SW 1271 (cell line): ENCODE data around the gene SIL1.
"Not testable (repeated sequence)": the region's sequence is repeated elsewhere in the genome, so short reads cannot be mapped to it uniquely, and the experiment has no call there.

Experiments
- DNase-seq, 2 experiments: peaks; one replicate each; lab custom pipeline; 2025; lab: John Stamatoyannopoulos, UW

Gene SIL1

DNA sequence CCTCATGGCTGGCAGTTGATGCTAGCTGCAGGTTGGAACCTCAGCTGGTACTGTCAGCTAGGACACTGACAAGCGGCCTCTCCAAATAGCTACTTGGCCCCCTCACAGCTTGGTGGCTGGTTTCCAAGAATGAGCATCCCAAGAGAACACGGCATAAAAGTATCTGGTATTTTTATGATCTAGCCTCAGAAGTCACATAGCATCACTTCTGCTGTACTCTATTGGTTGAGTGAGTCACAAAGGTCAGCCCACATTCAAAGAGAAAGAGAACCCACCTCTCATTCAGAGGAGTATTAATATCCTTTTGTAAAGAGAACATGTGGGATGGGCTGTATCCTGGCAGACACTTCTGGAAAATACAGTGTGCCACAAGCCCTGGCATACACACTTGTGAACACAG, 6.0 kb upstream of the SIL1 start:
- DNase-seq, result no peak

DNA sequence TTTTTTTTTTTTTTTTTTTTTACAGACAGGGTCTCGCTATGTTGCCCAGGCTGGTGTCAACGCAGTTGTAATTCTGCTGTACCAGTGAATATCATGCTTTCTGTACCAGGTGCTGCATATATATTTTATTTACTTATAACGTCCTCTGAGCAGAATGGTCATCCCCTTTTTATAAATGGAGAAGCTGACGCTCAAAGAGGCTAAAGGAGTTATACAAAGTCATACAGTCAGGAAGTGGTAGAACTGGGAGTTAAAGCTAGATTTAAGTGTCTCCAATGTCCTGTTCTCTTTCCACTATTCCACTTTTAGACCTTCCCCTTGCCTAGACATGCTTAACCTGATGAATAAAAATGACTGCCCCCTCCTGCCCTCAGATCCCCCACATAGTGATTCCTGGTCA, 1.2 kb upstream of the SIL1 start:
- no peak for DNase-seq

DNA sequence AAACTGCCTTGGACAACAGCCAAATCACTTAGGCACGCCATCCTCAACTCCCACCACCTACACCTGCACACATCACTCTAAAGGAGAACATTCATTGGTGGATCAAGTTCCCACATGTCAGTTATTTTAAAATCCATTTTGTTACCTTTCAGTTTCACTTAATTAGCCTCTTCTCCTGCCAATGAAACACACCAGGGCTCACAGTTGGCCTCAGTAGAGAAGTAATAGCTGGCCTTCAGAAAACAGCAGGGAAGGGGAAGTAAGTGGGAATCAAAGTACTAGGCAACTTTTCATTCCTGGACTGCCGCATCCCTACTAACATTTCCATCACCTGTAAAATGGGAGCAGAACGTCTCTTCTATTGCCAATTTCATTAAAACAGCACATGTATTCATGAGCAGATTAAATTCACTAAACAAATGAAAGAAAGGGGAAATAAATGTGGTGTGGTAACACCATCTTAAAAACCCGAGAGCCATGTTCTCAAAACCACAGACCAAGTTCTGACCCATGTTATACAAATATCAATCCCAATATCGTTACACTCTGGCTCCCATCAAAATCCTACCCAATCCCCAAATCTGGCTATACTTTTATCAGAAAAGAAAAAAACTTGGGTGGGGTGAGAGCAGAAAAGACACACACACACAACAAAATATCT, 1.7 kb downstream of the SIL1 start:
- DNase-seq, result no peak

DNA sequence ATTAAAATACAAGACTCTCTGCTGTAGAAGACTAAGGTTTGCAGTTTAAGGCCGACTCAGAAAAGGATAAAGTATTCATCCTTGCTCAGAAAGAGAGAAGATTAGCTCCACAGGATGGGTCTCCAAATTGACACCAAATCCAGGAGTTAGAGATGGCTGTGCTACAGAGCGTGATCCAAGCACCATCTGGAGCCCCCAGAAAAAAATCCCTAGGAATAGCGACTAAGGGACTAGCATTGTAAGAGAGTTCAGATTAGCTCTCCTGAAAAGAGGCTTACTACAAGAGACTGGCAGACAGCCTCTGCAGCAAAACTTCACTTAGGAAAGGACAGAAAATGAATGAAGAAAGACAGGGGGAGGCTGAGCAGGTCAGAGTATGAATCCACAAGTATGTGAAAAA, 3.7 kb downstream of the SIL1 start:
- no peak for DNase-seq

DNA sequence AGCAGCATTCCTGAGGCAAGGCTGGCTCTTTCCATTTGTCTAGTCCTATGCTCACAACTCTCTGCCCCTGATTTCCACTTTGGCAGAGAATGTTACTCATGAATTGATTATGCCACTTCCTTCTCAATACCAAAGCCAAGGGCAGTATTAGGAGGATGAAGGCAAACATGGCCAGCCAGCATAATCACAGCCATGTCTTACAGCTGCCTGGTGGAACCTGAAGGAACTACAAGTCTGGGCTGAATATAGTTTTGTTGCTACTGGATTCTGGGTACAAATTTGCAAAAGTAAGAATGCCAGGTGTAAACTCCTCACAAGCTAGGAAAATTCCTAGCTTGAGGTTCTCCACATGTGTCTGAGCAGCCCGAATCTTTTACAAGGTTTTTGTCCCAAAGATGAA, 4.2 kb downstream of the SIL1 start:
- peak in 1 of 2 experiments; percentile 27 for DNase-seq

DNA sequence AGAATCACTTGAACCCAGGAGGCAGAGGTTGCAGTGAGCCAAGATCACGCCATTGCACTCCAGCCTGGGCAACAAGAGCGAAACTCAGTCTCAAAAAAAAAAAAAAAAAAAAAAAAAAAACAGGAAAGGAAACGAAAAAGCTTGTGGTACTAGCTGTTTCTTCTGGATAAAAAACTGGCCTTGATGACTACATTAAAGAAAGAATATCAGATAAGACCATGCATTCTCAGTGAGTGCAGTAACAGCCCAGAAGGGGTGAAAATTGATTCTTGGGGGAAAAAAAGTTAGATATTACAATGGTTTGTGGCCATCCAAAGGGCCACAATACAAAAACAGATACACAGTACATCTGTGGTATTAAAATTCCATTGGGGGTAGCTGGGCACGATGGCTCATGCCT, 5.3 kb downstream of the SIL1 start:
- DNase-seq, result not testable (repeated sequence)

DNA sequence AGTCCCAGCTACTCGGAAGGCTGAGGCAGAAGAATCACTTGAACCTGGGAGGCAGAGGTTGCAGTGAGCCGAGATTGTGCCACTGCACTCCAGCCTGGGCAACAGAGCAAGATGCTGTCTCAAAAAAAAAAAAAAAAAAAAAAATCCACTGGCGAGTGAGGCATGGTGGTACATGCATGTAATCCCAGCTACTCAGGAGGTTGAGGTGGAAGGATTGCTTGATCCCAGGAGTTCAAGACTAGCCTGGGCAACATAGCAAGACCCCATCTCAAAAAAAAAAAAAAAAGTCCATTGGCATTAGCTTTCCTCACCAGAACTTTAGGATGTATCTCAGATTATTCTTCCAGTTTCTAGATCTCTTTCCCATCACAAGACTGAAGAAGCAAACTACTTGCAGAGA, 6.2 kb downstream of the SIL1 start:
- not testable (repeated sequence) for DNase-seq

DNA sequence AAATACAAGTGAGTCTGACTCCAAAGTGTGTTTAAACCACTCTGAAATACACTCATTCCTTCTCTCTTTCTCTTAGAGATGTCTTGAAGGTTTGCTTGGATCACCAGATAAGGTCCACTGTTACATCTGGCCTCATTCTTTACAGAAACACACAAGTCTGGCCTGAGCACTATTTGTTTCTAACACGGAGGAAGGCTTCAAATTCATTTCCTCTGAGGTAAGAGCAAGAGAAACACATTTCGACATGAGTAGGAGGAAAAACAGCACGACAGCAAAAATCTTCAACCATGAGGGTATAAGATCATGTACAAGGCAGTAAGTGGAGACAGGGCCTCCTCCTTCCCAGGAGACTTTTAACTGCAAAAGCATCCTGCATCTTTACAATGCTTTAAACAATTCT, 8.0 kb downstream of the SIL1 start:
- no peak for DNase-seq

DNA sequence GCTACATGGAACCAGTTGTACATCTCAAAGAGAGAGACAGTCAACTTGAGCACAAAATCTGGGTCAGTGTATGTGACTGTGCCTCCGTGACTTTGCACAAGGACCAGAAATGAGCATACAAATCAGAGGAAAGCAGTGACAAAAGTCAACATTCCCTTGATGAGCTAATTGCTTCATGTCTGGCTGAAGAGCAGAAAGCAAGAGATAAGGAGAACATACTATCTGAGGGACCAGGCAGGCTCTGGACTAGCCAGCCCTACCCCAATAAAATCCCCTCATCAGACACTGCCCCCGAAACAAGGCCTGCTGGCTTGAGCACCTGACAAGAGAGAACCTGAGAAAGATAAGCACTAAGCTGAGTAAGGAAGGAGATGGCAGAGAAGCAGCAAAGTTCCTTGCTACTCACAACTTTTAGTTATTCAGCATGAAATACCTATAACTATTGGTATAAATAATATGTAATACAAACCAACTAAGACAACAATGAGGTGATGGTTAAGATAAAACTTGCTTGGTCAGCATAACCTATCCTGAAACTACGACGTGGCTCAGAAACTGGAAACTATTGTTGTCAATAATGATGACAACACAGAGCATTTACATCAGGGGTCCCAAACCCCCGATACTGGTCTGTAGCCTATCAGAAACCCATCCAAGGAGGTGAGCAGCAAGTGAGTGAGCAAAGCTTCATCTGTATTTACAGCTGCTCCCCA, 9.5 kb downstream of the SIL1 start:
- no peak for DNase-seq

DNA sequence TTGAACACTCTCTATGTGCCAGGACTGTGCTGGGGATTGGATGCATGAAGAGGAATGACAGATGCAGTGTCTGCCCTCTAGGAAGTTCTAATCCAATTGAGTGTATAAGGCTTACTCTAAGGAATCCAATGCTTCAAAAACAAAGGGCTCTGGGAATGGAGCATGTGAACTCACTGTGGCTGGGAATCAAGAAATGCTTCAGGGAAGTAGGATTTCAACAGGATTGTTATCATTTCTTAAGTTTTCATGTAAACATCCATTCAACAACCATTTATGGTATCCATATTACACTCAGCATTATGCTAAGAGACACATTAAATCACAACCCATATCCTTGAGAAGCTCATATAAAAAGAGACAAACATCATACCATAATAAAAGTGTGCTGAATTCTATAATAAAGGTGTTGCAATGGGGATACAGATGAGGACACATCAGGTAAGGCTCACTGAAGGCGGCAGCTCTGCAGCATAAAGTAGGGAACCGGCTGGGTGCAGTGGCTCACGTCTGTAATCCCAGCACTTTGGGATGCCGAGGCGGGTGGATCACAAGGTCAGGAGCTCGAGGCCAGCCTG, 11.3 kb downstream of the SIL1 start:
- no peak for DNase-seq

DNA sequence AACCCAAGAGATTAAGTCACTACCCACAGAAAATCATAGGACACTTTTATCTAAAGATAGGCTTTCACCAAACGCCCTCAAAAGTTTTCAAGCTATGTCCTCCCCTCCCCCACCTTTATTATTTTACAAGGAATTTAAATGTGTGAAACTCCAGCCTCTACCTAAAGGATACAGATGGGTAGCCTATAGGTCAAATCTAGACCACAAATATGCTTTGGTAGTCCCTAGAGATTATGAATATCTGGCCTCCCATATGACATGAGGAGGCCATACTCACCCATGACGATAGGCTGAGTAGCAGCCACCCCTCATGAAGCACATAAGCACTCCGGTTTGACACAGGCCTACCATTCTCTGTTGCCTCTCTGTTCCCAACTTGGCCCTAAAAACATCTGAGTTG, 11.9 kb downstream of the SIL1 start:
- DNase-seq, result no peak

DNA sequence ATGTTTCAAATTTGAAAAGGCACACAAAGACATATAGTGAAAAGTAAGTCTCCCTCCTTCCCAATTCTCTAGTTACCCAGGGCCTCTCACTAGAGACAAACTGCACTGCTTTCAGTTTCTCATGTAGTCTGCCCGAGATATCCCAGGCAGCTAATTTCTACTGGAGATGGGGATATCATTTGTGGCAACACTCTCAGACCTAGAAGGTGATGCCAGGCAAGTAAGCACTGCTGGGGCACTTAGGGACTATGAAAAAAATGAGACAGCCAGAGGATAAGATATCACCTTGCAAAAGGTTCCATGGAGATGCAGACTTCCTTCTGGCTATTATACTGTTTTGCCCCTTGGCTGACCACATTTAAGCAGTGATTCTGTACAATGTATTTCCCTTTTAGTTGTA, 12.6 kb downstream of the SIL1 start:
- no peak for DNase-seq

DNA sequence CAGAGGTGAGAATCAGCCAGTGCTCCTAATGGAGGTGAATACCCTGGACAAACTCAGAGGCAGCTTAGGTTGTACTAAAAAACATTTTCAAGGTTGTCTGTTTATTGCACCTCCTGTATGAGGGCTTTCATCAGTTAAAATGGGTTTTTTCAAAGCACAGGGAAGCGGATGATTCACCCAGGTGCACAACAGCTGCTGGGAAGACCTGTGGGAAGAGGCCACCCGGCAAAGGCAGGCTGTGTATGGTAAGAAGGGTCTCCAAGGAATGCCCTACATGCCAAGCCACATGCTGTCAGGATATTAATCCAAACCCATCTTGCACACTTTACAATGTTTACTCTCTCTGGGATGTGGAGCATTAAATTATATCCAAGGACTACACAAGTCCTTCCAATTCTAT, 14.7 kb downstream of the SIL1 start:
- no peak for DNase-seq

DNA sequence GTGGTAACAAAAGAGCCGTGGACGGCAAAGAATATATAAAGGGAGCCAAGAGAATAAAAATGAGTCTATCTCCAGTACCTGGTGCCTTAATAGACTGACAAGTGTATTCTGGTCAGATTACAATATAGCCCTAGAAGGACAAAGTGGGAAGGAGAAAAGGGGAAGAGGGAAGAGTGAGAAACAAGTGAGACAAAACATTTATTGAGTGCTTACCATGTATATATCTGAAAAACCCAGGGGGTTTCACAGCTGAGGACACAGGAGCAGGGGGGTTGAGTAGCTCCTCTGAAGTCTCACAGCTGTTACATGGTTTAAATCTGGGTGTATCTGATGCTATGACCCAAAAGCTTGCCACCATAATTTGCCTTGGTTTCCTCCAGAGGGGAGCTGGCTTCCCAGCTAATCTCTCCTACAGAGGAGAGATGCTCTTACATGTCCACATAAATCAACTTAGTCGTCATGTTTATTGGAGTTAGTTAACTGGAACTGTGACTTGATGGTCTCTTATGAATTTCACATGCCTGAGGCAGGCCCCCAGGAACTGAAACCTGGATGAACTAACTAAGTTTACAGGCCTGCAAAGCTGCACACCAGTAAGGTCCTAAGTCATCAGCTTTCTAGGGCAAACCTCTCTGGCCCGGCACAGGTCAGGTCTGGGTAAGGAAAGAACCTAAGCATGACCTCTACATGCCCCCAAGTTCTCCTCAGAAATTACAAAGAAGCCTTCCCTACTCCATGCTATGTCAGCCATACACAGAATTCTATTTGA, 15.5 kb downstream of the SIL1 start:
- DNase-seq, result no peak

DNA sequence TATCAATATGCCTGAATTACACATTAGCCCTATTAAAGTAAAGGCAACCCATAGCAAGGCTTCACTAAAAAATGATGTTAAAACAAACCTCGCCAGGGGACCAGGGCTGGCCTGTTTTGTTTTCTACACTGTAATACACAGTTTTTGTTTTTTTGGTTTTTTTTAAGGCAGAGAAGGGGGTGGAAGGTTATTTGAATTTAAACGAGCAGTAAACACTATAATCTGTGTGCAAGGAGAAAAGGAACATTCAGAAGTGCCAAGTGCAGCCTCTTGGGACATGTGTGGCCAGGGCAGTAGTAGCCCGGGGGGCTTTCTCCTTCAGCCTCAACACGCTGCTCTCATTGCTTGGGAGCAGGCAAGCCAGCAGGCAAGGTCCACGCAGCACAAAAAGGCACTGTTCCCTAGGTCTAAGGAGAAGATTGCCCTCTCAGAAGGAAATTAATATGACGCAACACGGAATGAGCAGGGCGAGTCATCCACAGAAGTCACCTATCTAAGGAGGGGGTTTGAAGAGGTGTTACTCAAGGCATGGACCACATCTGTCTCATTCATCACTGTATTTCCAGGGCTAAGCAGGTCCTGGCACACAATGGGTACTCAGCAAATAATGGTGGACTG, 16.2 kb downstream of the SIL1 start:
- DNase-seq, result no peak

DNA sequence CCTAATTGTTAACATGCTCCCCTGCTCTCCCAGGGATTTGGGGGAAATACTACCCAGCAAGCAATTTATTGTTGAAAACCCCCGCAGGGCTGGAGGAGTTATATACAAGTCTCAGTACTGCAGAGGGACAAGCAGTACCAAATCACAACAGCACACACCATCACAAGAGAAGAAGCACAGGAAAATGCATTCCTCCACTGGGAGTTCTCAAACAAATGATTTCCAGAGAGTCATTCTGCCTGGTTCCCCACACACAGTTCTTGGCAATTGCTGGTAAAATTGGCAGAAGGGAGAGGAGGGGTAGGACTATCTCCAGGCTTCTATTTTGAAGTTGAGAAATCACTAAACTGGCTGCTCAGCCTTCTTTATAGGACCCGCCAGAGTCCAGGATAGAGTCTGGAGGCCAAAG, 16.8 kb downstream of the SIL1 start:
- DNase-seq, result no peak

DNA sequence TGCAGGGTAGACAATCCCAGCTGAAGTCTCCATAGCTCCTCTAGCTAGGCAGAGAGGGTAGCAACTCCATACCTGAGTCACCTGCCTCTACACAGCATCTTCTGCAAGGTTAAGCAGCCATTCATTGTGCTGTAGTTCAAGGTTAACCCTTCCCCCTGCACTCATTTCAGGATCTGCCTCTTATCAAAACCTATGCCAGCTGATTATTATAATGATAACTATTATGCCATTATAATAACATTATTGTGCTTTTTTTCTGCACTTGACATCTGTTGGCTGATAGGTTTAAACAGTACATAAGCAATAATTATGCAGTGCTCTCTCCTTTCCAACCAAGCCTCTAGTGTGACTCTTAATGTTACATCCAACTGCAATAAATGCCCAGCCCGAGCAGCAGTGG, 17.3 kb downstream of the SIL1 start:
- DNase-seq, result no peak

DNA sequence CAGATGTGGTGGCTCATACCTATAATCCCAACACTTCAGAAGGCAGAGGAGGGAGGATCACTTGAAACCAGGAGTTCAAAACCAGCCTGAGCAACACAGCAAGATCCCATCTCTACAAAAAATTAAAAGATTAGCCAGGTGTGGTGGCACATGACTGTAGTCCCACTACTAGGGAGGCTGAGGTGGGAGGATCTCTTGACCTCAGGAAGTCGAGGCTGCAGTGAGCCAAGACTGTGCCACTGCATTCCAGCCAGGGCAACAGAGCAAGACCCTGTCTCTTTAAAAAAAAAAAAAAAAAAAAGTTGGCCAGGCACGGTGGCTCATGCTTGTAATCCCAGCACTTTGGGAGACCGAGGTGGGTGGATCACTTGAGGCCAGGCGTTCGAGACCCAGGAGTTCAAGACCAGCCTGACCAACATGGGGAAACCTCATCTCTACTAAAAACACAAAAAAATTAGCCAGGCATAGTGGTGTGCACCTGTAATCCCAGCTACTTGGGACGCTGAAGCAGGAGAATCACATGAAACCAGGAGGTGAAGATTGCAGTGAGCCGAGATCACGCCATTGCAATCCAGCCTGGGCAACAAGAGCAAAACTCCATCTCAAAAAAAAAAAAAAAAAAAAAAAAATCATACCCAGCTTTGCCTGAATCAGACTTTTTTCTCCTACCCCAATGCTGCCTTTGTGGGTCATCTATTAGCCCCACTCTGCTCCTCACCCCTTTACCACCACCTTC, 18.2 kb downstream of the SIL1 start:
- DNase-seq, result not testable (repeated sequence)

DNA sequence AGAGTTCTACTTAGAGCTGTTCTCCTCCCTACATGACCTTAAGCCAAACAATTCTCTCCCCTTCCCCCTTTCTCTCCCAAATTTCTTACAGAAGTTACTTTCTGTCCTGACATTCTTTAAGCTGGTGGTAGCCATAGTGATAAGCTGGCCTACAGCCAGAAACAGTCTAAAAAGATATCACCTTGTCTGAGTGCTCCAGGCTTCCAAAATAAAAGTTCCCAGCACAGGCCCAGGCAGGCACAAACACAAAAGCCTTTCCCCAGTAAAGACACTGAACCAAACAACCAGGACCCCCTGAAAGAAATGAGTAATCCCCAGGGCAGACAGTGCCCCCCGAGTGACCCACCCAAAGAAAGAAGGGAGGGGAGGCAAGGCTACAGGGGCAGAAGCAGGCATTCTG, 19.2 kb downstream of the SIL1 start:
- no peak for DNase-seq

DNA sequence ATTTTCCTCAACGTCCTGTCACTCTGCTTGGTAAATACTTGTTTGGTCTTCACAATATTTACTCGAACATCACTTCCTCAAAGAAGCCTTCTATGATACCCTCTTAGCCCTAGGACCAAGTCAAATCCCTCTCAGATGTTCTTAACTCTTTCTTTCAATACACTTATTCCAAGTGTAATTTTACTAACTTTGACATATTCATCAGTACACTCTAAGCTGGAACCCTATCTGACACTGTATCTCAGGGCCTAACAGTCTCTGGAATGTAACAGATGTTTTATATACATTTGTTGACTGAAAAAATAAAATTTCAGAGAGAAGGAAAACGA, 19.6 kb downstream of the SIL1 start:
- no peak for DNase-seq

DNA sequence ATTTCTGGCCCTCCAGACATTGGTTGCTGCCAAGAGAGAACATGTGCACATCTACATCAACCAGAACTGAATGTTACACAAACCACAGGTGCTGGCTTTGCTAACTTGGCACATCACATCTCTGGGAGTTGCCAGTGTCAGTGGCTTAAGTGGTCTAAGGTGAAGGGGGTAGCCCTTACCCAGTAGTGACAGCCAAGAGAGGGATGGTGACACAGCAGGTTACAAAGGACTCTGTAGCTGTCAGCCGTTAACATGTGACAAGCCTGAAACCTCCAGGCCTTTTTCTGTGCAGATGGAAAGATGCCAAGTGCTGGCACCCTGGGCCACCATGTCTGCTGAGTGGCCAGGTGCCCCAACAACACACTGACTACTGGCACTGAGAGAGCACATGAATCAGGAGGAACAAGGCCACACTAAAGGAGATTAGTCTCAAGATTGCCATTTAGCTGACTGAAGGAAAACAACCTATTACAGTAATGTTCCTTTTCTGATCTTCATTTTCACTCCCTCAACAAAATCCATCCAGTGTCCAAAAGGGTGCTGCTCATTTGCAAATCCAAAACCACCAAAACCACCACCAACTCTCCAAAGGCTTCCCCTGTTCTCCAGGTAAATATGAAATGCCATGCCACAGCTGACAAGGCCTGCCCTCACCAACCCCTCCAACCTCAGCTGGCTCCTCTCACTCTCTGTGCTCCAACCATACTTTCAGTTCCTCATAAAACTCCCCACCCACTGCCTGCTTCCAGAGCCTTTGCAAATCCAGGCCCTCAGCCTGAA, 20.2 kb downstream of the SIL1 start:
- DNase-seq, result no peak
